Measurements from ENCODE around the gene NTM.

DNA sequence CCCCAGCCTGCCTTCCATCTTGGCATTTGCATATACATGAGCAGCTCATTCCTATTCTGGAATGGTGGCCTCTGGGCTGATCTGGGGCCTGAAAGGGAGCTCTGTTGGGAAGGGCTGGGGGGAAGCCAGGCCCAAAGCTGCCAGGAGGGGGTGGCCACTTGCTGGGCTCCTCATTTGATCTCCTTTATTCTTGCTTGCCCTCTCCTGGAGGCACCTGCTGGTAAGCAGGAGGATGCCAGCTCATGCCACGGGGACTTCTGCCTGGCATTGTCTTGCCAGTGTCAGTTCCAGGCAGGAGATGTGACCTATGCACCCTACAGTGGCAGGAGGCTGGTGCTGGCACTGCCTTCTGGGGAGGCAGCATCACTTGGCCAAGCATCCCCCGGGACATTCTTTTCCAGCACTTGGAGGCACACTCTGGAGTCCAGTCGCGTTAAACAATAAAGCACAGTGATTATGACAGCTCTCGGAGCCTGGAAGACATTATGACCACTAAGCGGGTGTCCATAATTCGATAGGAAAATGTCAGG is 128.3 kb downstream of the NTM start:
- TF ChIP-seq, protein P1, sequence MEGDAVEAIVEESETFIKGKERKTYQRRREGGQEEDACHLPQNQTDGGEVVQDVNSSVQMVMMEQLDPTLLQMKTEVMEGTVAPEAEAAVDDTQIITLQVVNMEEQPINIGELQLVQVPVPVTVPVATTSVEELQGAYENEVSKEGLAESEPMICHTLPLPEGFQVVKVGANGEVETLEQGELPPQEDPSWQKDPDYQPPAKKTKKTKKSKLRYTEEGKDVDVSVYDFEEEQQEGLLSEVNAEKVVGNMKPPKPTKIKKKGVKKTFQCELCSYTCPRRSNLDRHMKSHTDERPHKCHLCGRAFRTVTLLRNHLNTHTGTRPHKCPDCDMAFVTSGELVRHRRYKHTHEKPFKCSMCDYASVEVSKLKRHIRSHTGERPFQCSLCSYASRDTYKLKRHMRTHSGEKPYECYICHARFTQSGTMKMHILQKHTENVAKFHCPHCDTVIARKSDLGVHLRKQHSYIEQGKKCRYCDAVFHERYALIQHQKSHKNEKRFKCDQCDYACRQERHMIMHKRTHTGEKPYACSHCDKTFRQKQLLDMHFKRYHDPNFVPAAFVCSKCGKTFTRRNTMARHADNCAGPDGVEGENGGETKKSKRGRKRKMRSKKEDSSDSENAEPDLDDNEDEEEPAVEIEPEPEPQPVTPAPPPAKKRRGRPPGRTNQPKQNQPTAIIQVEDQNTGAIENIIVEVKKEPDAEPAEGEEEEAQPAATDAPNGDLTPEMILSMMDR (IDR thresholded peaks at IDR 0.05), result no peak
- no peak for TF ChIP-seq POLR2A (IDR thresholded peaks at IDR 0.05)

All from Peyer's patch (tissue), 4 donors.